SU-DHL-6 (cell line): ENCODE data around the gene RNF167.

Experiments used
- H2AFZ ChIP-seq: fragments of 200-600 bp; sonication (generic); 2 replicates; pipeline ENCODE4 v1.6.1; 2014; ENCODE audit warnings: low read depth, mild to moderate bottlenecking, moderate library complexity, mixed read lengths, antibody characterized with exemption, low read length; ENCODE audit not compliant: severe bottlenecking
- H3F3A ChIP-seq: fragments of 200-600 bp; shearing (Covaris generic); 2 replicates; pipeline ENCODE4 v1.6.0; 2016; ENCODE audit warnings: antibody characterized with exemption, mild to moderate bottlenecking; ENCODE audit not compliant: insufficient read depth
- H3K27ac ChIP-seq: fragments of 200-600 bp; sonication (generic); 2 replicates; pipeline ENCODE4 v1.5.1; 2016; ENCODE audit warnings: low read depth, mild to moderate bottlenecking, low read length, moderate library complexity, mixed read lengths
- H3K27me3 ChIP-seq: fragments of 200-600 bp; sonication (generic), shearing (Covaris generic); 2 replicates; pipeline ENCODE4 v1.6.0; 2014; ENCODE audit warnings: mild to moderate bottlenecking, low read length
- H3K36me3 ChIP-seq: fragments of 200-600 bp; sonication (generic); 2 replicates; pipeline ENCODE4 v1.6.1; 2014; ENCODE audit warnings: mild to moderate bottlenecking, low read length, mixed read lengths
- H3K4me2 ChIP-seq: fragments of 300-600, 200-600 bp; shearing (Covaris generic), sonication (generic); 2 replicates; pipeline ENCODE4 v1.6.0; 2014; ENCODE audit warnings: low read length, low read depth, mild to moderate bottlenecking; ENCODE audit not compliant: poor library complexity, severe bottlenecking
- H3K4me3 ChIP-seq: fragments of 200-600 bp; sonication (generic); 2 replicates; pipeline ENCODE4 v1.5.1; 2014; ENCODE audit warnings: antibody characterized with exemption, low read length, mild to moderate bottlenecking, mixed read lengths; ENCODE audit not compliant: insufficient read depth, poor library complexity, severe bottlenecking
- H3K79me2 ChIP-seq: fragments of 200-600 bp; sonication (generic); 2 replicates; pipeline ENCODE4 v1.6.1; 2014; ENCODE audit warnings: mild to moderate bottlenecking, low read length, moderate library complexity; ENCODE audit not compliant: insufficient read depth
- H3K9ac ChIP-seq: fragments of 200-600 bp; sonication (generic); 2 replicates; pipeline ENCODE4 v1.7.0; 2014; ENCODE audit warnings: mild to moderate bottlenecking, low read length
- H3K9me2 ChIP-seq: fragments of 200-600 bp; sonication (generic); replicated peaks from 2 replicates; pipeline ENCODE4 v1.6.1; 2014; ENCODE audit warnings: low read length; ENCODE audit not compliant: insufficient read depth
- H3K9me3 ChIP-seq: fragments of 200-600 bp; sonication (generic); 2 replicates; pipeline ENCODE4 v1.6.1; 2014; ENCODE audit warnings: low read length, mixed read lengths; ENCODE audit not compliant: insufficient read depth
- H4K20me1 ChIP-seq: fragments of 200-600 bp; sonication (generic); 2 replicates; pipeline ENCODE4 v1.6.1; 2014; ENCODE audit warnings: low read depth, mild to moderate bottlenecking, antibody characterized with exemption, low read length, moderate library complexity, mixed read lengths
- EZH2phosphoT487 ChIP-seq: fragments of 200-600 bp; sonication (generic), shearing (Covaris generic); conservative IDR thresholded peaks from 2 replicates; pipeline ENCODE4 v1.6.1; 2018; ENCODE audit warnings: mild to moderate bottlenecking, antibody characterized with exemption, low read length, moderate library complexity, mixed read lengths
- TF ChIP-seq, protein P1 (sequence below): fragments of 200-600 bp; sonication (generic); IDR thresholded peaks from one replicate; pipeline ENCODE4 v1.5.1; 2017; ENCODE audit warnings: antibody characterized with exemption, mild to moderate bottlenecking, low read length, moderate library complexity; ENCODE audit not compliant: insufficient read depth, poor library complexity, severe bottlenecking

Gene RNF167

DNA sequence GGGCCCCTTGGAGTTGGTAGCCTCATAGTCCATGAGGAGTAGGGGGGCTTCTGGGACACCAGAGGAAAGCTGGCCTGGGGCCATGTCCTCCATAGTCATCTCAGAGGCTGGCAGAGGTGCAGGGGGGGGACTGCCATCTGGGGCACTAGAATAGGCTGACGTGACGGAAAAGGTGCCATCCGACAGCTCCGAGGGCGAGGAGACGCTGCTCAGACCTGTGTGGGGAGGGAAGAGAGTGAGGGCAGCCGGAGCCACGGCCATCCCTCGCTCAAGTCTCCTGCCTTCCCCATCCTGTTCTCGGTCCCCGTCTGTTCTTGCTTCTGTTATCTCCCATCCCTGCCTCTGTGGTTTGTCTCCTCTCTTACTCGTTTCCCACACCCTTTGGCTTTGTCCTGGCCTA is 32.3 kb downstream of the RNF167 start:
- H3K9ac ChIP-seq: no peak overlapping the region
- H3K27ac ChIP-seq: no peak overlapping the region
- H3K4me2 ChIP-seq: no peak overlapping the region
- H2AFZ ChIP-seq: no peak overlapping the region
- no peaks in the 10 kb centered on the region for H3K27me3 ChIP-seq
- no peak overlapping the region for H3K4me3 ChIP-seq
- no peaks in the 10 kb centered on the region for H4K20me1 ChIP-seq
- no peaks in the 10 kb centered on the region for H3K36me3 ChIP-seq
- no peaks in the 10 kb centered on the region for H3K9me2 ChIP-seq
- H3K79me2 ChIP-seq: no peaks in the 10 kb centered on the region
- no peaks in the 10 kb centered on the region for H3K9me3 ChIP-seq
- TF ChIP-seq EZH2phosphoT487: no peak
- TF ChIP-seq, protein P1, sequence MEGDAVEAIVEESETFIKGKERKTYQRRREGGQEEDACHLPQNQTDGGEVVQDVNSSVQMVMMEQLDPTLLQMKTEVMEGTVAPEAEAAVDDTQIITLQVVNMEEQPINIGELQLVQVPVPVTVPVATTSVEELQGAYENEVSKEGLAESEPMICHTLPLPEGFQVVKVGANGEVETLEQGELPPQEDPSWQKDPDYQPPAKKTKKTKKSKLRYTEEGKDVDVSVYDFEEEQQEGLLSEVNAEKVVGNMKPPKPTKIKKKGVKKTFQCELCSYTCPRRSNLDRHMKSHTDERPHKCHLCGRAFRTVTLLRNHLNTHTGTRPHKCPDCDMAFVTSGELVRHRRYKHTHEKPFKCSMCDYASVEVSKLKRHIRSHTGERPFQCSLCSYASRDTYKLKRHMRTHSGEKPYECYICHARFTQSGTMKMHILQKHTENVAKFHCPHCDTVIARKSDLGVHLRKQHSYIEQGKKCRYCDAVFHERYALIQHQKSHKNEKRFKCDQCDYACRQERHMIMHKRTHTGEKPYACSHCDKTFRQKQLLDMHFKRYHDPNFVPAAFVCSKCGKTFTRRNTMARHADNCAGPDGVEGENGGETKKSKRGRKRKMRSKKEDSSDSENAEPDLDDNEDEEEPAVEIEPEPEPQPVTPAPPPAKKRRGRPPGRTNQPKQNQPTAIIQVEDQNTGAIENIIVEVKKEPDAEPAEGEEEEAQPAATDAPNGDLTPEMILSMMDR: no peak
- no peaks in the 10 kb centered on the region for H3F3A ChIP-seq

DNA sequence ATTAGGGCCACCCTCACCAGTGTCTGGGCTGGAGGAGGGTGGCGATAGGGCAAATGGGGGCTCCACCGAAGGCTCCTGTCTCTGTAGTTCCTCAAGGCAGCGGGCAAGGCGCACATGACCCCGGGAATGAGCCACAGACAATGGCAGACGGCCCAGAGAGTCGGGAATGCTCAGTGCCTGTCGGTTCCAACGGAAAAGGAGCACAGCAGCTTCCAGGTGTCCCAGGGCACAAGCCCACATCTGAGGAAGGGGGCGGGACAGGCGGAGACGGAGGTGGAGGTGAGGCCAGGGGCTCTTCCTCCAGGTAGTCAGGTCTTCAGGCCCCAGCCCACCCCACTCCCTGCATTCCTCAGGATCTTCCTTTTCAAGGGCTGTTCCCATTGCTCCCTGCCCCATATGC is 32.7 kb downstream of the RNF167 start:
- Histone ChIP-seq H2AFZ (no peak overlapping the region), H3K79me2 (no peaks in the 10 kb centered on the region), H3K27ac (no peak overlapping the region), H3K27me3 (no peaks in the 10 kb centered on the region), H3K4me3 (no peak overlapping the region), H3K4me2 (no peak overlapping the region), H3K9me2 (no peaks in the 10 kb centered on the region), H3K9me3 (no peaks in the 10 kb centered on the region), H3F3A (no peaks in the 10 kb centered on the region), H3K9ac (no peak overlapping the region), H4K20me1 (no peaks in the 10 kb centered on the region), H3K36me3 (no peaks in the 10 kb centered on the region)
- TF ChIP-seq, protein P1: no peak
- TF ChIP-seq EZH2phosphoT487: no peak

DNA sequence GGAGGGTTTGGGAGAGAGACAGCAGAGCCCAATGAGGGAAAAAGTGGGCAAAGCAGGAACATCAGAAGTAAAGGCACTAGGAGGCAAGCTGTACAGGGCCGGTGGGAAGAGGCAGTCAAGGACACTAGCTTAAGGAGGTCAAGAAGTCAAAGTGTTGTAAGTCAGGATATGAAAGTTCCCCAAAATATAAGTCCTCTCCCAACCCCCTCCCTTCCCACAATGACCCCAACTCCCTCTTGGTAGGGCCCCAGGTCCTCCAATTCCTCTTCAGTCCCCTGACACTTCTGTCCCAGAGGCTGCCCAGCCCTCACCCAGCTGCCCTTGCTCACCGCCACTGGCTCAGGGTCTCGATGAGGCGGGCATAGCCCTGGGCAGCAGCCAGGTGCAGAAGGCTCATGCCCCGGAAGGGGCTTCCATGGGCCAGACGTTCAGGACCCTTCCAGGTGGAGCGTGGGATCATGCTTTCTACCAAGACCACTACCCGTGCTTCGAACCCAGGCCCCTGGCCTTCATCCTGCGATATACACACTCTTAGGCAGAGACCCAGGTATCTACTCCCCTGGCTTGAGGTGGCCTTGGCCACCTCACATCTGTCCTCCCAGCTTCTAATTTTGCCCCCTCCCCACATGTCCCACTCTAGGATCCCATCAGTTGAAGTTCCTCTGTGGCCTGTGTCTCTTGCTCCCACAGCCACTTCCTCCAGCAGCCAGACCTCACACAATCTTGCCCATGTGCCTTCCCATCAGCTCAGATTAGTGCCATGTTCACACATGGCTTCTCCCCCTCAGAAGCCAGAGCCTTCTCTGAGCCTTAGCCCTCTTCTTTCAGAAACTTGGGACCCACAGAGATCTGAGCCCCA is 33.4 kb downstream of the RNF167 start:
- H3K27me3 ChIP-seq: no peaks in the 10 kb centered on the region
- H2AFZ ChIP-seq: no peak overlapping the region
- no peaks in the 10 kb centered on the region for H3K9me2 ChIP-seq
- H3K4me3 ChIP-seq: no peak overlapping the region
- H3K27ac ChIP-seq: no peak overlapping the region
- H3K9ac ChIP-seq: no peak overlapping the region
- H3F3A ChIP-seq: no peaks in the 10 kb centered on the region
- no peaks in the 10 kb centered on the region for H4K20me1 ChIP-seq
- no peak overlapping the region for H3K4me2 ChIP-seq
- H3K9me3 ChIP-seq: no peaks in the 10 kb centered on the region
- no peak for TF ChIP-seq EZH2phosphoT487
- TF ChIP-seq, protein P1: no peak
- no peaks in the 10 kb centered on the region for H3K79me2 ChIP-seq
- H3K36me3 ChIP-seq: no peaks in the 10 kb centered on the region
